NCI-H2171 (cell line): Measurements from ENCODE around the gene CDIP1.
"Not testable (repeated sequence)": the region's sequence is repeated elsewhere in the genome, so short reads cannot be mapped to it uniquely, and the experiment has no call there.

ENCODE experiments used
- DNase-seq: peaks from one replicate; lab custom pipeline; 2025; lab: John Stamatoyannopoulos, UW

The CDIP1 gene

GRCh38 chr16:4538350-4539235, at the start of gene CDIP1:
Gene CDIP1, minus strand, starts transcription at chr16:4538773. Its CDS starts 24,643 bp downstream, at chr16:4514130.
- DNase-seq, result peak; percentile 96

GRCh38 chr16:4586291-4586690, 47.7 kb upstream of the CDIP1 start:
- DNase-seq, result no peak

- DNase-seq, result no peak
Measured at GRCh38 chr16:4583906-4584305, 45.3 kb upstream of the CDIP1 start.

GRCh38 chr16:4580250-4580649, 41.7 kb upstream of the CDIP1 start:
- DNase-seq, result no peak

- DNase-seq, result no peak
Measured at GRCh38 chr16:4578961-4579530, 40.5 kb upstream of the CDIP1 start.

- DNase-seq, result no peak
Measured at GRCh38 chr16:4576008-4576407, 37.4 kb upstream of the CDIP1 start.

GRCh38 chr16:4574919-4575705, 36.5 kb upstream of the CDIP1 start:
- no peak for DNase-seq

GRCh38 chr16:4573926-4574325, 35.4 kb upstream of the CDIP1 start:
- DNase-seq, result not testable (repeated sequence)

- DNase-seq, result no peak
Measured at GRCh38 chr16:4572715-4573114, 34.1 kb upstream of the CDIP1 start.

GRCh38 chr16:4570688-4571321, 32.2 kb upstream of the CDIP1 start:
- DNase-seq, result no peak

GRCh38 chr16:4570086-4570485, 31.5 kb upstream of the CDIP1 start:
- DNase-seq, result no peak

- DNase-seq, result no peak
Measured at GRCh38 chr16:4566144-4566543, 27.6 kb upstream of the CDIP1 start.

- no peak for DNase-seq
Measured at GRCh38 chr16:4564661-4565267, 26.2 kb upstream of the CDIP1 start.

GRCh38 chr16:4561596-4561995, 23.0 kb upstream of the CDIP1 start:
- DNase-seq, result no peak

- no peak for DNase-seq
Measured at GRCh38 chr16:4557973-4558372, 19.4 kb upstream of the CDIP1 start.

GRCh38 chr16:4556580-4556979, 18.0 kb upstream of the CDIP1 start:
- DNase-seq, result no peak

- no peak for DNase-seq
Measured at GRCh38 chr16:4556112-4556511, 17.5 kb upstream of the CDIP1 start, which contains the start of gene C16orf96. Gene C16orf96, plus strand, starts transcription at chr16:4556340. Its CDS starts 150 bp downstream, at chr16:4556490.

GRCh38 chr16:4552541-4552940, 14.0 kb upstream of the CDIP1 start:
- DNase-seq, result no peak

GRCh38 chr16:4550591-4550990, 12.0 kb upstream of the CDIP1 start:
- DNase-seq, result no peak

GRCh38 chr16:4548124-4548523, 9.6 kb upstream of the CDIP1 start:
- no peak for DNase-seq

- DNase-seq, result no peak
Measured at GRCh38 chr16:4544473-4544872, 5.9 kb upstream of the CDIP1 start.
